Measurements from ENCODE around the gene ERC1.

Gene ERC1

GRCh38 chr12:990661-991349, at the start of gene ERC1:
TSS of gene ERC1 (plus strand) at chr12:991223. CDS start at chr12:1027904, 36,681 bp downstream.
- TF ChIP-seq GATA3 (IDR thresholded peaks at IDR 0.05; ENCODE audit: low read depth, low read length) (no peak), GATA2 (IDR thresholded peaks at IDR 0.05; ENCODE audit: low read depth, low read length) (no peak)

- TF ChIP-seq GATA2 (IDR thresholded peaks at IDR 0.05; ENCODE audit: low read depth, low read length) (no peak), GATA3 (IDR thresholded peaks at IDR 0.05; ENCODE audit: low read depth, low read length) (no peak)
Measured at GRCh38 chr12:943051-943450, 48.0 kb upstream of the ERC1 start.

- TF ChIP-seq GATA3 (IDR thresholded peaks at IDR 0.05; ENCODE audit: low read depth, low read length), result no peak
- TF ChIP-seq GATA2 (IDR thresholded peaks at IDR 0.05; ENCODE audit: low read depth, low read length), result no peak
Measured at GRCh38 chr12:944211-944610, 46.8 kb upstream of the ERC1 start.

GRCh38 chr12:946212-946611, 44.8 kb upstream of the ERC1 start:
- TF ChIP-seq GATA3 (IDR thresholded peaks at IDR 0.05; ENCODE audit: low read depth, low read length), result no peak
- no peak for TF ChIP-seq GATA2 (IDR thresholded peaks at IDR 0.05; ENCODE audit: low read depth, low read length)

- TF ChIP-seq GATA3 (IDR thresholded peaks at IDR 0.05; ENCODE audit: low read depth, low read length) (no peak), GATA2 (IDR thresholded peaks at IDR 0.05; ENCODE audit: low read depth, low read length) (no peak)
Measured at GRCh38 chr12:946631-947030, 44.4 kb upstream of the ERC1 start.

GRCh38 chr12:948238-948637, 42.8 kb upstream of the ERC1 start:
- TF ChIP-seq GATA3 (IDR thresholded peaks at IDR 0.05; ENCODE audit: low read depth, low read length) (no peak), GATA2 (IDR thresholded peaks at IDR 0.05; ENCODE audit: low read depth, low read length) (no peak)

GRCh38 chr12:949453-950191, 41.4 kb upstream of the ERC1 start, which contains the start of gene RAD52:
TSS of gene RAD52 (minus strand) at chr12:949694. CDS start at chr12:933058, 16,636 bp downstream.
- TF ChIP-seq GATA2 (IDR thresholded peaks at IDR 0.05; ENCODE audit: low read depth, low read length), result peak; percentile 57; the same call in 1 of the 2 replicates
- no peak for TF ChIP-seq GATA3 (IDR thresholded peaks at IDR 0.05; ENCODE audit: low read depth, low read length)

GRCh38 chr12:951176-951575, 39.8 kb upstream of the ERC1 start:
- TF ChIP-seq GATA3 (IDR thresholded peaks at IDR 0.05; ENCODE audit: low read depth, low read length) (no peak), GATA2 (IDR thresholded peaks at IDR 0.05; ENCODE audit: low read depth, low read length) (no peak)

- TF ChIP-seq GATA2 (IDR thresholded peaks at IDR 0.05; ENCODE audit: low read depth, low read length), result no peak
- no peak for TF ChIP-seq GATA3 (IDR thresholded peaks at IDR 0.05; ENCODE audit: low read depth, low read length)
Measured at GRCh38 chr12:953776-954175, 37.2 kb upstream of the ERC1 start.

- no peak for TF ChIP-seq GATA2 (IDR thresholded peaks at IDR 0.05; ENCODE audit: low read depth, low read length)
Measured at GRCh38 chr12:954741-955140, 36.3 kb upstream of the ERC1 start.

- no peak for TF ChIP-seq GATA3 (IDR thresholded peaks at IDR 0.05; ENCODE audit: low read depth, low read length)
- no peak for TF ChIP-seq GATA2 (IDR thresholded peaks at IDR 0.05; ENCODE audit: low read depth, low read length)
Measured at GRCh38 chr12:955939-956338, 35.1 kb upstream of the ERC1 start.

GRCh38 chr12:958588-959123, 32.4 kb upstream of the ERC1 start:
- no peak for TF ChIP-seq GATA2 (IDR thresholded peaks at IDR 0.05; ENCODE audit: low read depth, low read length)
- TF ChIP-seq GATA3 (IDR thresholded peaks at IDR 0.05; ENCODE audit: low read depth, low read length), result no peak

GRCh38 chr12:966724-967123, 24.3 kb upstream of the ERC1 start:
- no peak for TF ChIP-seq GATA2 (IDR thresholded peaks at IDR 0.05; ENCODE audit: low read depth, low read length)
- no peak for TF ChIP-seq GATA3 (IDR thresholded peaks at IDR 0.05; ENCODE audit: low read depth, low read length)

GRCh38 chr12:967641-968040, 23.4 kb upstream of the ERC1 start:
- TF ChIP-seq GATA2 (IDR thresholded peaks at IDR 0.05; ENCODE audit: low read depth, low read length), result no peak
- TF ChIP-seq GATA3 (IDR thresholded peaks at IDR 0.05; ENCODE audit: low read depth, low read length), result no peak

- TF ChIP-seq GATA2 (IDR thresholded peaks at IDR 0.05; ENCODE audit: low read depth, low read length), result no peak
- TF ChIP-seq GATA3 (IDR thresholded peaks at IDR 0.05; ENCODE audit: low read depth, low read length), result no peak
Measured at GRCh38 chr12:968545-968944, 22.5 kb upstream of the ERC1 start.
